ENCODE measurements around the gene ADAMTS6.
A peak's percentile ranks its signal among the peaks of the same experiment; 100 is the strongest.

The ADAMTS6 gene

GRCh38 chr5:65262096-65262495 is 219.6 kb downstream of the ADAMTS6 start:
- TF ChIP-seq EP300 (IDR thresholded peaks at IDR 0.05; ENCODE audit: borderline replicate concordance) (peak; percentile 91), TEAD4 (IDR thresholded peaks at IDR 0.05) (peak; percentile 77), TCF12 (IDR thresholded peaks at IDR 0.05; ENCODE audit: low read depth) (peak; percentile 91), TAF1 (IDR thresholded peaks at IDR 0.05; ENCODE audit: low read depth) (no peak), EGR1 (IDR thresholded peaks at IDR 0.05) (no peak), CEBPB (IDR thresholded peaks at IDR 0.05) (no peak), MAX (IDR thresholded peaks at IDR 0.05) (peak; percentile 56), CREB1 (IDR thresholded peaks at IDR 0.05; ENCODE audit: low read depth) (no peak), YY1 (IDR thresholded peaks at IDR 0.05; ENCODE audit: low read depth) (0 out of 2 replicates have a peak, but pooled peaks have one; percentile 27), NFIC (IDR thresholded peaks at IDR 0.05) (peak; percentile 94), USF1 (IDR thresholded peaks at IDR 0.05) (no peak), RAD21 (IDR thresholded peaks at IDR 0.05; ENCODE audit: low read depth) (no peak; the same call in 1 of the 2 replicates), FOXM1 (IDR thresholded peaks at IDR 0.05; ENCODE audit: borderline replicate concordance, low read depth) (peak; percentile 67; the same call in 1 of the 2 replicates), ZBTB7A (IDR thresholded peaks at IDR 0.05; ENCODE audit: low read depth) (no peak)
- TF ChIP-seq, protein P1, sequence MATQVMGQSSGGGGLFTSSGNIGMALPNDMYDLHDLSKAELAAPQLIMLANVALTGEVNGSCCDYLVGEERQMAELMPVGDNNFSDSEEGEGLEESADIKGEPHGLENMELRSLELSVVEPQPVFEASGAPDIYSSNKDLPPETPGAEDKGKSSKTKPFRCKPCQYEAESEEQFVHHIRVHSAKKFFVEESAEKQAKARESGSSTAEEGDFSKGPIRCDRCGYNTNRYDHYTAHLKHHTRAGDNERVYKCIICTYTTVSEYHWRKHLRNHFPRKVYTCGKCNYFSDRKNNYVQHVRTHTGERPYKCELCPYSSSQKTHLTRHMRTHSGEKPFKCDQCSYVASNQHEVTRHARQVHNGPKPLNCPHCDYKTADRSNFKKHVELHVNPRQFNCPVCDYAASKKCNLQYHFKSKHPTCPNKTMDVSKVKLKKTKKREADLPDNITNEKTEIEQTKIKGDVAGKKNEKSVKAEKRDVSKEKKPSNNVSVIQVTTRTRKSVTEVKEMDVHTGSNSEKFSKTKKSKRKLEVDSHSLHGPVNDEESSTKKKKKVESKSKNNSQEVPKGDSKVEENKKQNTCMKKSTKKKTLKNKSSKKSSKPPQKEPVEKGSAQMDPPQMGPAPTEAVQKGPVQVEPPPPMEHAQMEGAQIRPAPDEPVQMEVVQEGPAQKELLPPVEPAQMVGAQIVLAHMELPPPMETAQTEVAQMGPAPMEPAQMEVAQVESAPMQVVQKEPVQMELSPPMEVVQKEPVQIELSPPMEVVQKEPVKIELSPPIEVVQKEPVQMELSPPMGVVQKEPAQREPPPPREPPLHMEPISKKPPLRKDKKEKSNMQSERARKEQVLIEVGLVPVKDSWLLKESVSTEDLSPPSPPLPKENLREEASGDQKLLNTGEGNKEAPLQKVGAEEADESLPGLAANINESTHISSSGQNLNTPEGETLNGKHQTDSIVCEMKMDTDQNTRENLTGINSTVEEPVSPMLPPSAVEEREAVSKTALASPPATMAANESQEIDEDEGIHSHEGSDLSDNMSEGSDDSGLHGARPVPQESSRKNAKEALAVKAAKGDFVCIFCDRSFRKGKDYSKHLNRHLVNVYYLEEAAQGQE (IDR thresholded peaks at IDR 0.05; ENCODE audit: low read depth), result no peak

GRCh38 chr5:65261499-65261898 is 220.2 kb downstream of the ADAMTS6 start:
- TF ChIP-seq MAX (IDR thresholded peaks at IDR 0.05) (no peak), TCF12 (IDR thresholded peaks at IDR 0.05; ENCODE audit: low read depth) (no peak), TEAD4 (IDR thresholded peaks at IDR 0.05) (no peak), CEBPB (IDR thresholded peaks at IDR 0.05) (no peak), EP300 (IDR thresholded peaks at IDR 0.05; ENCODE audit: borderline replicate concordance) (no peak), RAD21 (IDR thresholded peaks at IDR 0.05; ENCODE audit: low read depth) (no peak), FOXM1 (IDR thresholded peaks at IDR 0.05; ENCODE audit: borderline replicate concordance, low read depth) (no peak)

- TF ChIP-seq, protein P1 (IDR thresholded peaks at IDR 0.05; ENCODE audit: low read depth), result no peak
- no peak for TF ChIP-seq CREB1 (IDR thresholded peaks at IDR 0.05; ENCODE audit: low read depth)
- no peak for TF ChIP-seq USF1 (IDR thresholded peaks at IDR 0.05)
- no peak for TF ChIP-seq RAD21 (IDR thresholded peaks at IDR 0.05; ENCODE audit: low read depth)
- TF ChIP-seq YY1 (IDR thresholded peaks at IDR 0.05; ENCODE audit: low read depth), result no peak
- TF ChIP-seq FOXM1 (IDR thresholded peaks at IDR 0.05; ENCODE audit: borderline replicate concordance, low read depth), result no peak
- no peak for TF ChIP-seq TEAD4 (IDR thresholded peaks at IDR 0.05)
- TF ChIP-seq TAF1 (IDR thresholded peaks at IDR 0.05; ENCODE audit: low read depth), result no peak
- no peak for TF ChIP-seq ZBTB7A (IDR thresholded peaks at IDR 0.05; ENCODE audit: low read depth)
- TF ChIP-seq CEBPB (IDR thresholded peaks at IDR 0.05), result no peak
- TF ChIP-seq MAX (IDR thresholded peaks at IDR 0.05), result no peak
- no peak for TF ChIP-seq EP300 (IDR thresholded peaks at IDR 0.05; ENCODE audit: borderline replicate concordance)
- no peak for TF ChIP-seq TCF12 (IDR thresholded peaks at IDR 0.05; ENCODE audit: low read depth)
- TF ChIP-seq EGR1 (IDR thresholded peaks at IDR 0.05), result no peak
- no peak for TF ChIP-seq NFIC (IDR thresholded peaks at IDR 0.05)
Measured at GRCh38 chr5:65255294-65255693, 226.4 kb downstream of the ADAMTS6 start.

- TF ChIP-seq TAF1 (IDR thresholded peaks at IDR 0.05; ENCODE audit: low read depth) (no peak), EP300 (IDR thresholded peaks at IDR 0.05; ENCODE audit: borderline replicate concordance) (no peak), EGR1 (IDR thresholded peaks at IDR 0.05) (no peak), TCF12 (IDR thresholded peaks at IDR 0.05; ENCODE audit: low read depth) (no peak), YY1 (IDR thresholded peaks at IDR 0.05; ENCODE audit: low read depth) (no peak), MAX (IDR thresholded peaks at IDR 0.05) (no peak), NFIC (IDR thresholded peaks at IDR 0.05) (no peak), FOXM1 (IDR thresholded peaks at IDR 0.05; ENCODE audit: borderline replicate concordance, low read depth) (no peak), CEBPB (IDR thresholded peaks at IDR 0.05) (no peak), RAD21 (IDR thresholded peaks at IDR 0.05; ENCODE audit: low read depth) (no peak), CREB1 (IDR thresholded peaks at IDR 0.05; ENCODE audit: low read depth) (no peak), ZBTB7A (IDR thresholded peaks at IDR 0.05; ENCODE audit: low read depth) (no peak), TEAD4 (IDR thresholded peaks at IDR 0.05) (no peak), USF1 (IDR thresholded peaks at IDR 0.05) (no peak)
- TF ChIP-seq, protein P1 (IDR thresholded peaks at IDR 0.05; ENCODE audit: low read depth), result no peak
Measured at GRCh38 chr5:65252977-65253376, 228.7 kb downstream of the ADAMTS6 start.

Data from Ishikawa (cell line).